ENCODE measurements around the gene USP40. TPM values are rescaled to one million over a fixed set of nuclear protein-coding genes. Genes with fewer than 3 reads are reported as not detected.

The USP40 gene
- total RNA-seq, 5 donors from 2014 or later (not counting 1 experiment from before 2014, with no cell fraction given), result 17.3 to 24.5 (median 20.4) TPM

- no peak overlapping the region for H3K27ac Mint-ChIP-seq
- peaks cover 0 to 7% of the 10 kb centered on the region in 2 donors for H3K36me3 ChIP-seq (ENCODE audit: control insufficient read depth in 2 of 2, extremely low read depth in 1 of 2, insufficient read depth in 1 of 2, low read length in 1 of 2)
- CTCF ChIA-PET, result no interaction called here
These were observed 38.4 kb downstream of the USP40 start for GRCh38 chr2:233528182-233528581.

GRCh38 chr2:233525791-233526190 is 40.8 kb downstream of the USP40 start:
- no peak overlapping the region for H3K27ac ChIP-seq (ENCODE audit: low read length)
- Mint-ChIP-seq H3K4me1 (no peaks in the 10 kb centered on the region), H3K4me3 (no peak overlapping the region), H3K36me3 (peaks cover 74% of the 10 kb centered on the region), H3K9me3 (no peaks in the 10 kb centered on the region), H3K27ac (no peak overlapping the region), H3K27me3 (no peaks in the 10 kb centered on the region)
- peaks cover 0 to 10% of the 10 kb centered on the region in 2 donors for H3K36me3 ChIP-seq (ENCODE audit: control insufficient read depth in 2 of 2, extremely low read depth in 1 of 2, insufficient read depth in 1 of 2, low read length in 1 of 2)
- DNase-seq (no peak), ATAC-seq (replicated peaks in 1 of 4) (no peak)
- no peak overlapping the region for H3K4me3 ChIP-seq (ENCODE audit: control insufficient read depth in 1 of 2, extremely low read depth in 1 of 2, low read length in 1 of 2)
- no peaks in the 10 kb centered on the region for H3K4me1 ChIP-seq (ENCODE audit: control insufficient read depth in 1 of 2, extremely low read depth in 1 of 2, insufficient read depth in 2 of 2, low read length in 2 of 2)
- H3K27me3 ChIP-seq (replicated peaks in 1 of 2; ENCODE audit: control insufficient read depth in 2 of 2, extremely low read depth in 1 of 2, insufficient read depth in 2 of 2, low read length in 1 of 2), result no peaks in the 10 kb centered on the region
- CTCF ChIA-PET, result no interaction called here
- POLR2A ChIA-PET, result no interaction called here
- no peaks in the 10 kb centered on the region for H3K9me3 ChIP-seq

More at GRCh38 chr2:233528182-233528581, 38.4 kb downstream of the USP40 start:
- Mint-ChIP-seq H3K4me1 (peaks cover 0 to 4% (median 0%) of the 10 kb centered on the region in 3 donors), H3K27me3 (no peaks in the 10 kb centered on the region), H3K36me3 (peaks cover 69% of the 10 kb centered on the region), H3K9me3 (no peaks in the 10 kb centered on the region), H3K4me3 (no peak overlapping the region)
- no peaks in the 10 kb centered on the region for H3K27me3 ChIP-seq (replicated peaks in 1 of 2; ENCODE audit: control insufficient read depth in 2 of 2, extremely low read depth in 1 of 2, insufficient read depth in 2 of 2, low read length in 1 of 2)
- H3K4me3 ChIP-seq (ENCODE audit: control insufficient read depth in 1 of 2, extremely low read depth in 1 of 2, low read length in 1 of 2), result no peak overlapping the region
- POLR2A ChIA-PET, result no interaction called here
- 95% methylated on average over 7 of the region's 10 CpGs for WGBS (ENCODE audit: insufficient coverage)
- ATAC-seq (replicated peaks in 1 of 4) (no peak), DNase-seq (no peak)
- H3K4me1 ChIP-seq (ENCODE audit: control insufficient read depth in 1 of 2, extremely low read depth in 1 of 2, insufficient read depth in 2 of 2, low read length in 2 of 2), result no peaks in the 10 kb centered on the region
- H3K27ac ChIP-seq (ENCODE audit: low read length), result no peak overlapping the region
- H3K9me3 ChIP-seq, result no peaks in the 10 kb centered on the region

GRCh38 chr2:233519787-233520611 is 46.6 kb downstream of the USP40 start:
- H3K27ac ChIP-seq (ENCODE audit: low read length), result no peak overlapping the region
- peaks cover 61% of the 10 kb centered on the region for H3K36me3 Mint-ChIP-seq
- WGBS (ENCODE audit: insufficient coverage), result no CpG with 5 or more reads among the region's 3 CpGs
- no peaks in the 10 kb centered on the region for H3K9me3 ChIP-seq
- ATAC-seq (replicated peaks in 1 of 4), result no peak
- H3K4me1 ChIP-seq (ENCODE audit: control insufficient read depth in 1 of 2, extremely low read depth in 1 of 2, insufficient read depth in 2 of 2, low read length in 2 of 2), result no peaks in the 10 kb centered on the region
- DNase-seq, result no peak
- peaks cover 0 to 14% of the 10 kb centered on the region in 2 donors for H3K36me3 ChIP-seq (ENCODE audit: control insufficient read depth in 2 of 2, extremely low read depth in 1 of 2, insufficient read depth in 1 of 2, low read length in 1 of 2)
- no peak overlapping the region for H3K4me3 Mint-ChIP-seq
- no peak overlapping the region for H3K27ac Mint-ChIP-seq
- no peaks in the 10 kb centered on the region for H3K27me3 ChIP-seq (replicated peaks in 1 of 2; ENCODE audit: control insufficient read depth in 2 of 2, extremely low read depth in 1 of 2, insufficient read depth in 2 of 2, low read length in 1 of 2)
- H3K27me3 Mint-ChIP-seq, result no peaks in the 10 kb centered on the region
- ChIA-PET POLR2A (no interaction called here), CTCF (no interaction called here)
- H3K9me3 Mint-ChIP-seq, result no peaks in the 10 kb centered on the region
- no peaks in the 10 kb centered on the region for H3K4me1 Mint-ChIP-seq
- H3K4me3 ChIP-seq (ENCODE audit: control insufficient read depth in 1 of 2, extremely low read depth in 1 of 2, low read length in 1 of 2), result no peak overlapping the region

- 76% methylated on average over 3 of the region's 7 CpGs for WGBS (ENCODE audit: insufficient coverage)
- ChIA-PET POLR2A (no interaction called here), CTCF (no interaction called here)
- no peak overlapping the region for H3K4me3 Mint-ChIP-seq
- DNase-seq (no peak), ATAC-seq (replicated peaks in 1 of 4) (no peak)
- no peaks in the 10 kb centered on the region for H3K36me3 ChIP-seq (ENCODE audit: control insufficient read depth in 2 of 2, extremely low read depth in 1 of 2, insufficient read depth in 1 of 2, low read length in 1 of 2)
- H3K4me1 ChIP-seq (ENCODE audit: control insufficient read depth in 1 of 2, extremely low read depth in 1 of 2, insufficient read depth in 2 of 2, low read length in 2 of 2), result no peaks in the 10 kb centered on the region
- H3K9me3 Mint-ChIP-seq, result no peaks in the 10 kb centered on the region
- H3K27ac Mint-ChIP-seq, result peak overlapping the region in 1 of 2 donors; percentile 5
- H3K27me3 Mint-ChIP-seq, result no peaks in the 10 kb centered on the region
- H3K27ac ChIP-seq (ENCODE audit: low read length), result no peak overlapping the region
- no peaks in the 10 kb centered on the region for H3K9me3 ChIP-seq
- peaks cover 0 to 5% (median 5%) of the 10 kb centered on the region in 3 donors for H3K4me1 Mint-ChIP-seq
- peaks cover 37% of the 10 kb centered on the region for H3K36me3 Mint-ChIP-seq
- no peak overlapping the region for H3K4me3 ChIP-seq (ENCODE audit: control insufficient read depth in 1 of 2, extremely low read depth in 1 of 2, low read length in 1 of 2)
- no peaks in the 10 kb centered on the region for H3K27me3 ChIP-seq (replicated peaks in 1 of 2; ENCODE audit: control insufficient read depth in 2 of 2, extremely low read depth in 1 of 2, insufficient read depth in 2 of 2, low read length in 1 of 2)
These were observed 52.5 kb downstream of the USP40 start for GRCh38 chr2:233513953-233514655.

- Histone ChIP-seq H3K4me1 (ENCODE audit: control insufficient read depth in 1 of 2, extremely low read depth in 1 of 2, insufficient read depth in 2 of 2, low read length in 2 of 2) (no peaks in the 10 kb centered on the region), H3K9me3 (peaks cover 11% of the 10 kb centered on the region), H3K4me3 (ENCODE audit: control insufficient read depth in 1 of 2, extremely low read depth in 1 of 2, low read length in 1 of 2) (no peak overlapping the region), H3K27me3 (replicated peaks in 1 of 2; ENCODE audit: control insufficient read depth in 2 of 2, extremely low read depth in 1 of 2, insufficient read depth in 2 of 2, low read length in 1 of 2) (no peaks in the 10 kb centered on the region), H3K36me3 (ENCODE audit: control insufficient read depth in 2 of 2, extremely low read depth in 1 of 2, insufficient read depth in 1 of 2, low read length in 1 of 2) (peaks cover 0 to 3% of the 10 kb centered on the region in 2 donors), H3K27ac (ENCODE audit: low read length) (no peak overlapping the region)
- Mint-ChIP-seq H3K36me3 (peaks cover 80% of the 10 kb centered on the region), H3K4me1 (no peaks in the 10 kb centered on the region), H3K27me3 (no peaks in the 10 kb centered on the region), H3K27ac (no peak overlapping the region), H3K9me3 (peaks cover 14 to 33% (median 26%) of the 10 kb centered on the region in 3 donors), H3K4me3 (no peak overlapping the region)
- ATAC-seq (replicated peaks in 1 of 4) (no peak), DNase-seq (no peak)
- CTCF ChIA-PET, result no interaction called here
- WGBS (ENCODE audit: insufficient coverage), result no CpG with 5 or more reads among the region's 1 CpG
- POLR2A ChIA-PET, result no interaction called here
These were observed 62.5 kb downstream of the USP40 start for GRCh38 chr2:233503947-233504637.

GRCh38 chr2:233503481-233503880 is 63.1 kb downstream of the USP40 start:
- Histone ChIP-seq H3K27me3 (replicated peaks in 1 of 2; ENCODE audit: control insufficient read depth in 2 of 2, extremely low read depth in 1 of 2, insufficient read depth in 2 of 2, low read length in 1 of 2) (no peaks in the 10 kb centered on the region), H3K9me3 (peaks cover 11% of the 10 kb centered on the region), H3K27ac (ENCODE audit: low read length) (no peak overlapping the region), H3K36me3 (ENCODE audit: control insufficient read depth in 2 of 2, extremely low read depth in 1 of 2, insufficient read depth in 1 of 2, low read length in 1 of 2) (peaks cover 0 to 7% of the 10 kb centered on the region in 2 donors), H3K4me1 (ENCODE audit: control insufficient read depth in 1 of 2, extremely low read depth in 1 of 2, insufficient read depth in 2 of 2, low read length in 2 of 2) (no peaks in the 10 kb centered on the region), H3K4me3 (ENCODE audit: control insufficient read depth in 1 of 2, extremely low read depth in 1 of 2, low read length in 1 of 2) (no peak overlapping the region)
- no peak overlapping the region for H3K4me3 Mint-ChIP-seq
- ChIA-PET CTCF (no interaction called here), POLR2A (no interaction called here)
- no peak for DNase-seq
- no peak overlapping the region for H3K27ac Mint-ChIP-seq
- no peak for ATAC-seq (replicated peaks in 1 of 4)
- no peaks in the 10 kb centered on the region for H3K4me1 Mint-ChIP-seq
- no peaks in the 10 kb centered on the region for H3K27me3 Mint-ChIP-seq
- peaks cover 14 to 33% (median 26%) of the 10 kb centered on the region in 3 donors for H3K9me3 Mint-ChIP-seq
- H3K36me3 Mint-ChIP-seq, result peaks cover 86% of the 10 kb centered on the region
- no CpG with 5 or more reads among the region's 1 CpG for WGBS (ENCODE audit: insufficient coverage)

Measured in T-cell (primary cell).